HS-27A (cell line): Measurements from ENCODE around the gene COA5.

Source experiments
- DNase-seq: peaks from one replicate; pipeline ENCODE4 v3.0.0-alpha.2; 2012; ENCODE audit warnings: low read depth, missing footprints

Gene COA5

DNA sequence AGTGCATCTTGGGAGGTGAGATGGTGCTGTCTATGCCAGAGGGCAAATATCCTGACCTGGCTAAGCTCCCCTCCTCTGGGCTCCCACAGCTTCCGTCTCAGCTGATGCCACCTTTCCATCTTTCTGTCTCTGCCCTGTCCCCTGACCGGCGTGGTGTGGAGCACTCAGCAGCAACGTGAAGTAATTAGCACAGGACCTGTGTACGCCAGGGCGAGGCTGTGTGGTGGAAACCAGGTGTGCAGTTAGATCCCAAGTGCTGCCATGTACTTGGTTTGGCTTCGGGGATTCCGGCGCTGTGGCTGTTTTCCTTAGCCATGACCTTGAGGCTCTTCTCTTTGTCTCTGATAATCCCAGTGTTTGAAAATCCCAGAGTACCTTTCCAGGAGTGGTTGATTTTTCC, 36.5 kb downstream of the COA5 start:
- no peak for DNase-seq

DNA sequence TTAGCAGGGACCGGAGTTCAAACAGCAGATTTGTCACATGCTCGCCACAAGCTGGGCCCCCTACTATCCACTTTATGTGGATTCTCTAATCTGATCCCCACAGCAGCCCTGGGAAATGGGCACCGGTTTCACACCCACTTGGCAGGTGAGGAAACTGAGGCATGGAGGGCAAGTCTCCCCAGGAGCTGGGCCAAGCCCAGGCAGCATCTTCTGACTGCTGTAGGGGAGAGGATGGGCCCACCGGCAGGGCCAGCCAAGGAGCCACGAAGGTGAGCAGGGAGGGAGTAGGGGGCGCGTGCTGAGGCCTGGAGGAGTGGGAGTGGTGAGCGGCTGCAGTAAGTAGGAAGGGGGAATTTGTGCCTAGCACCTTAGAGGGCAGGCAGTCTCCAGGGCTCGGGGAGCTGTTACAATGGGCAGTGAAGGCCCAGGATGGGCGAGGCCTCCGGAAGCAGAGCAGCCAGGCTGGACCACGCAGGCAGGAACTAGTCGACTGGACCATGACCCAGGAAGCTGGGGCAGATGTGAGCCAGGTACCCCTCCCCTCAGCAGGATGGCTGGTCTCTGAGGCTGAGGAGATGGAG, 37.1 kb downstream of the COA5 start:
- no peak for DNase-seq

DNA sequence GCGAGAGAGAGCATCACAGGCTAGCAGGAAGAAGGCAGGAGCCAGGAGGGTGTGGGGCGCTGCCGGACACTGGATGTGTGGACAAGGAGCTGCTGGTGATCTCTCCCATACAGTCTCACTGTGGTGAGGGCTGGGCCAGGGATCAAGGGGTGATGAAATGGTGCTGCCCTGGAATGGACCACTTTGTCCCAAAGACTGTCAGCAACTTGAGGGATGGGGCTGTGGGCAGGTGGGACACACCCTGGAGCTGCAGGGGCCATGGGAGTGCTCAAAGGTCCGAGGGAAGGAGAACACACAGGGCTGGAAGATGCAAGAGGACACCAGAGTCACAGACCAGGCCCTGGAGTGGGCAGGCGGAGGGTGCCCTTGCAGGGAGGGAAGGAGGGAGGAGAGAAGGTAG, 38.0 kb downstream of the COA5 start:
- no peak for DNase-seq

DNA sequence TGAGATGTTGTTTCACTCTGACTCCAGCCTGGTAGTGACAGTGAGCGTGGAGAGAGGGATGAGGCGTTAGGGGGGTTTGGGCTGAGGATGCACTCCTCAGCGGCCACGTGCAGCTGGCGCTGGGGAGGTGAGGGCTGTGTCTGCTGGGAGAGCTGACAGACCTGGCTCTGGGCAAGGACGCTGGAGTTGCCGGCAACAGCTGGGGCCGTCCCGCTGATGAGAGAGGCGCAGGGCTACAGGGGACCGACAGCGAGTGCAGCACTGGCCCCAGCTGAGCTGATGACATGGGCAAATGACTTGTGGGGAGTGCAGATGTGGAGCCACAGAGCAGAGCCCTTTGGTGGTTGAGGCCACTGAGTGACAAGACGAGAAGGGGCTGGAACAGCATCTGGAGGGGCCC, 38.4 kb downstream of the COA5 start:
- no peak for DNase-seq

DNA sequence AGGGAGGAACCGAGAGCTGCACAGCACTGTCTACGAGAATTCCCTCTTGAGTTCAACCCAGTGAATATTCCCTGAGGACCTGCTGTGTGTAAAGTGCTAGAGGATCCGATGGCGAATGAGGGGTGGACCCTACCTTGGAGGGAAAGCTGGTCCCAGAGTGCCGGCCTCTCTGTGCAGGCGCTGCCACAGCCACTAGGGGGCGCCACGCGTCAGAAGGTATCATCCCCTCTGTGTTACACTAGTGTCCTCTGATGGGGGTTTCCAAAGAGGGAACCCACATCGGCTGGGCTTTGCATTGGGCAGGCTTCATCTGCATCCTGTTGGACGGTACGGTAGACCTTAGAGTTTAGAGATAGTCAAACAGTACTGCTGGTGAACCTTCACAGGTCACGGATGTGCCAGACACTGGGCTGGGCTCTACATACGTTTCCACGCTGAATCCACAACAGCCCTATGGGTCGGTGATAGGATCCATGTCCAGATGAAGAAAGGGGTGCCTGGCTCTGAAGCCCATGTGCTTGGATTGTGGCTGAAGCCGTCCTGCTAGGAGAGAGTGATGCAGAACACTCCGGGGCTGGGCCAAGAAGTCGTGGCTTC, 39.0 kb downstream of the COA5 start:
- no peak for DNase-seq

DNA sequence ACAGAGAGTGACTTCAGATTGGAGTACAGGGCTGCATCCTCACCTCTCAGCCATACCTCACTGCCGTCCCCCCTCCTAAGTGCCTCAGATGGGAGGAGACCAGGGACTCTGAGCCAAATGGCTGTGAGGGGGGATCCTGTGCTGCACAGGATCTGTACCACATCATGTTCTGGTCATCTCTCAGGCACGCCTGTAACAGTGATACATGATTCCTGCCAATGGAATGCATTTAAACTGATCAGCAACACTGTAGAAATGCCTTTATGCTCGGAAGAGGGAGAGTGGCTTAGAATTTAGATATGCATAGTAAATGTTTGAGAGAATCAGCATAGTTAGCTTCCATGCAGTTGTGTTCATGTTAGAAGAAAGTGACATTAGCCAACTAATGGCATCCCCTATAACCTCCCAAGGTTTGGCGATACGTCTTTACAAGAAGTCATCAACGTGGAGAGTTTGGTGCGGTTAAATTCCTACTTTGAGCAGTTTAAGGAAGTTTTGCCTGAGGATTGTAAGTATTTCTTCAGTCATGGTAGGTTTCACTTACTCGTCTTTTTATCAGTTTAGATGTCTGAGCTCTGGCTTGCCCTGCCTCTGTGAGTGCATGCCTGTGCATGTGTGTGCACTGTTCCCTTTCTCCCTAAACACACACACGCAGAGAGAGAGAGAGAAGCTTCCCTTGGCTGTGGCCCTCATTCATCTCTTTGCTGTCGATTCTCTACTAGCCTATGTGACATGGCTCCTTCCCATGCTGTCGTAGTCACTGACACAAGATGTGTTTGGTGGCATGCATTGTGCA, 40.0 kb downstream of the COA5 start:
- no peak for DNase-seq

DNA sequence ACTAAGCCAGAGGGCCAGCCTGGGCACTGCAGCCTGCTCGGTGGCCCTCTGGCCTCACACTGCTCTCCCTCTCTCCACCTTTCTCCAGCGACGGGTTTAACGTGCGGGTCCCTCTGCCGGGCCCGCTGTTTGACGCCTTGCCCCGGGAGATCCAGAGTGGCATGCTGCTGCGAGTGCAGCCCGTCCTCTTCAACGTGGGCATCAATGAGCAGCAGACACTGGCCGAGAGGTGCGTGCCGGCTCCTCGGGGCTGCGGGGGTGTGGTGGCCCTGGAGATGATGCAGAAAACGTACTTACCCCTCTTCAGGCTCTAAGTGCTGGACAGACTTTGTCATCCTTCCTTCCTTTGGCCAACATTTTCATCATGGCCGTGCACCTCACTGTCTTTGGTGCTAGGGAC, 42.4 kb downstream of the COA5 start:
- no peak for DNase-seq

DNA sequence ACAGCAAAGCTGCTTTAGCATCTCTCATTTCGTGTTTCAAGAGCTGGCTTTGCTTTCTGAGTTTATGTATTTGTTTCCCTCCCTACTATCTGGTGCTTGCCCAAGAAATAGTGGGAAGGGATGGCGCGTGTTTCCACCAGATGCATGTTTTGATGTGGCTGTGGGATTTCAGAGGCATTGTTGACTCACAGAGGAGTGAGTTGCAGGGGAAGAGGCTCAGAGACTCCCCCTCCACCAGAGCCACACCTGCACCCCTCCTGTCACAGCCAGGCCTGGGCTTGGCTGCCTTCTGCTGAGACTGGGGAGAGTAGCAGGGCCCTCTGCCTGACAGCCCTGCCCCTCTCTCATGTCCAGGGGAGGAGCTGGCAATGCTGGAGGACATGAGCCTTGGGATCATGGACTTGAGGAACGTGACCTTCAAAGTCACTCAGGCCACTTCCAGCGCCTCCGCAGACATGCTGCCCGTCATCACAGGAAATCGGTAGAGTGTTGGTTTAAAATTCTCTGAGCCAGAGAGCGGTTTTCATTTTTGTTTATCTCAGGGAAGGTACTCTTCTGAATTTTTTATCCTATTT, 42.9 kb downstream of the COA5 start:
- DNase-seq = no peak

DNA sequence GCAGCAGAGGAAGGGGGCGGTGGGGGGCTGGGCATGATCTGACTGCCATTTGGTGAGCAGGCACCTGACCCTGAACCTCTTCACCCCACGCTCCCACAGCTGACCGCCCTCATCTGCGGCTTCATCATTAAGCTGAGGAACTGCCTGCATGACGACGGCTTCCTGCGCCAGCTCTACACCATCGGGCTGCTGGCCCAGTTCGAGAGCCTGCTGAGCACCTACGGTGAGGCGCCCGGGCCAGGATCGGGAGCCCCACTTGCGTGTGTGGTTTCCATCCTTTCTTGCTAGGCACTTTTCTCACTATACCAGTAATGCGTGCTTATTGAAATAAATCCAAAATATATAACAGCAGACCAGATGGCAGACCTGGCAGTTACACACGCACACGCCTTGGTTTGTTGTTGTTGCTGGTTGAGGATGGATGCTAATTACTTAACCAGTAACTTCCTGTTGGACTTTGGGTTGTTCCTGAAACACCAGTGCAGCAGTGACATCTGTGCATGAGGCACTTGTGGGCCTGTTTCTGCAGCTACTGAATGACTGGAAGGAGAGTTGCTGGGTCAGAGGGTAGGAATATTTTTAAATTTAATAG, 43.7 kb downstream of the COA5 start:
- DNase-seq = no peak

DNA sequence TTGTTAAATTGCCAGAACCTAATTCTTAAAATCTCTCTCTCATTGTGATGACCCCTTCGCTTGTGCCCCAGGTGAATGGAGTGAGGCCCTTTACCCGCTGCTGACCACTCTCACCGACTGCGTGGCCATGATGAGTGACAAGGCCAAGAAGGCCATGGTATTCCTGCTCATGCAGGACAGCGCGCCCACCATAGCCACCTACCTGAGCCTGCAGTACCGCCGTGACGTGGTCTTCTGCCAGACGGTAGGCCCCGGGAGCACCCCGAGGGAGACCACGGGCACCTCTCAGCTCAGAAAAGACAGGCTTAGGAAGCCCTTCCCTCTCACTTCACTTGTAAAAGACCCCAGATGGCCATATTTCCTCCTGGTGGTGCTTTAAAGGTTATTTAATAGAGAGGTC, 44.9 kb downstream of the COA5 start:
- DNase-seq = no peak

DNA sequence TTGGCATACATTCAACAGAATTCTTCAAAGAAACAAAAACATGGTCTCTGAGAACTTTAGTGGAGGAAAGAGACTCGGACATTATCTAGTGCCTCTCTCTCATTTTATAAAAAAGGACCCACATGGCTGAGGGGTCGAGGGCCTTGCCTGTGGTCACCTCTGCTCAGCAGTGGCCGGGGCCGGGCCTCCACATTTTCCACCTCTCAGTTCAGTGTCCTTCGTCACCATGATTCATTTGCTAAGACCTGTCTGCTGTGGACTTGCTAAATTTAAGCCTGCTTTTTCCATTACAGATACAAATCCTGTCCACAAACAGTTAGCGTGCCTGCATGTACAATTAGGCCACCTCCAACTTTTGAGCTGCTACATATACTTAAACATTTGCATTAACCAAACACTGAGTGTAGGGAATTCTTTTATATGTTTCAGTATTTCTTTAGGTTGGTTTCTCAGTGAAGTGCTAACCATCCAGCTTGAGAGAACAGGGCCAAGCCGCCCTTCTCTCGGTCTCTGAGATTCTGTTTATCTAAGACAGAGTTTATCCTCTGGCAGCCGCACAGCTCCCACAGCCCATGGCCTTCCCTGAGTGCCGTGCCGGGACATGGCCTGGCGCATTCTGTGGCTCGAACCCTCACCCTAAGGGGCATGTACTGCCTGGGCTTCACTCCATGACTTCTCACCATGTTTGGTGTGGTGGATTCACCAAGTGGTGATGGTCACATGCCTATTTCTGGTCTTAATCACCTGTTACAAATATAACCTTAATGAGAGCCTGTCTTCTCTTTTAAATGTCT, 46.2 kb downstream of the COA5 start:
- no peak for DNase-seq

DNA sequence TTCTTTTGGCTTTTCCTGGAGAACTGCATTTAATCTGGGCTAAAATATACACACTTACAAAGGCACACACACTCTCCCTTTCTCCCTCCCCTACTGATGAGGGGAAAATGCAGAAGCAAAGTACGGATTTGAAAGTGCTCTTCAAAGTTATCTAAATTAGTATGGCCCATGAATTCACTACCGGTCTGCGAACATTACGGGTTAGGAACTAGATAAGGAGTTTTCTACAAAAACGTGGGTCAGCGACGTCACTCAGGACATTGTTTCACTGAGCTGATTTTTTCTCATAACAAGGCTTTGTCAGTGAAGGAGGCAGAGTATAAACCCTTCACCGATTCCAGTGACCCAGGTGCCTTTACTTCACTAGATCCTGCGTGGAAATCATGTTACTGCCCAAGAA, 47.3 kb downstream of the COA5 start:
- DNase-seq = no peak

DNA sequence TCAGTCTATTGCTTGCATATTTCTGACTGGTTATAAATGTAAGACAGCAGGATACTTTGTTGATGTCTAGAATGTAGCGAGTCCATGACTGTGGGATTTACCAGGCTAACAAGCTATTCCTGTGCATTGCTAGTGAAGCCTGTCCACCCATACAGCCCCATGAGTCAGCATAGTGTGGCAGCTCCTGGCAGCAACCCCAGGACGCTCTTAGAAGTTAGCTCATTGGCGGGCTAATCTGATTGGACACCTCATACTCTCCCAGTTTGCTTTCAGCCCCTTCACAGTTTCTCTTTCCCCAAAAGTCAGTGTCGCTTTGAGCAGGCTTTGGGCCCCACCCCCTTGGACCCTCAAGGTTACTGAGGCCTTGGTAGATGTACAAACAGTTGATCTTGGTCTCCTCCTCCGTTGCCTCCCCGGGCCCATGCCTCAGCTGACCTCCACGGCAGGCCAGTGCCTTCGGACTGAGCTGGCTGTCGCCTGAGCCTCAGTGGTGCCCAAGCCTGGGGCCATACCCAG, 48.0 kb downstream of the COA5 start:
- peak; percentile 34 for DNase-seq

DNA sequence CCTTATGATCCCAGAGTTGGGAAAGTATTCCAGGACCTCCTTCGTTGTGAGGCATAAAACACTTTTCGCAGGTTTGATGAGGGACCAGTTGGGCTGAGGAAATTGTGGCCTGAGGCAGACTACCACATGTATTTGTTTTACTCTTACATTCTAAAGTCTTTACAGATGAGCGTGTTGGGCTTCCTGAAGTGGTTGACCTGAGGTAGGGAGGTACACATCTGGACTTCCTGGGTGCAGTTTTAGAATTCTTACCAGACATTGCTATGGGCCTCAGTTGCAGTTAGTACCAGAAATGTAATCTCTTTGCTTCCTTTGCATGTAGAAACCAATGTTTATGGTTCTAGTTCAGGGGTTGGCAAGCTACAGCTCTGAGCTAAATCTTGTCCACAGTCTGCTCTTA, 48.7 kb downstream of the COA5 start:
- no peak for DNase-seq

DNA sequence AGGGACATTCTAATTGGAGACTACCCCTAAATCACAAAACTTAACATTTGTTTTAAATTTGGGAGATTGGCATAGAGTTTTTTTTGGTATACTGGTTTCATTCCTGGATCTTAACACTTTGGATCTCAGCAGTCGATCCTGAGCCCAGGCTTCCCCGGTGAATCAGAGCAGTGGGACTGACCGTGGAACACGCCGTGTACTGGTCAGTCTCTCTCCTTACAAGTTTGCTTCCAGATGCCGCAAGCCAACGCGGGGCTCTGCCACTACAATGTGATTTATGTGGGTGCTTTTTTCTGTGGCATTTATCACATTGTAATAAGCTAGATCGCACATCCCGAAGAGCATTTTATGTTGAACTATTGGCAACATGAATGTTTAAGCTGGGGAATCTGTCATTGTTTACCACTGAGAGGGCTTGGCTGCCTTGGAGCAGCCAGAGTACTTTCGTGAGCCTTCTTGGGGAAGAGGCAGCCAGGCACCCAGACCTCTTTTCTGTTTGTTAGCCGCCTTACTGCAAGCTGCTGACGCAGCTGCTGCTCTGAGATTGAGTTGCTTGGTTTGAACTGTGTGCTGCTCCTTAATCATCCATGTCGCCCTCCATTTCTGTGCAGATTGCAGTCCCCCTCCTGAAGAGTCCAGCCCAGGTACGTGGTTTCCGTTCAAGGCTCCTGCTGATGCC, 49.3 kb downstream of the COA5 start:
- DNase-seq = no peak

DNA sequence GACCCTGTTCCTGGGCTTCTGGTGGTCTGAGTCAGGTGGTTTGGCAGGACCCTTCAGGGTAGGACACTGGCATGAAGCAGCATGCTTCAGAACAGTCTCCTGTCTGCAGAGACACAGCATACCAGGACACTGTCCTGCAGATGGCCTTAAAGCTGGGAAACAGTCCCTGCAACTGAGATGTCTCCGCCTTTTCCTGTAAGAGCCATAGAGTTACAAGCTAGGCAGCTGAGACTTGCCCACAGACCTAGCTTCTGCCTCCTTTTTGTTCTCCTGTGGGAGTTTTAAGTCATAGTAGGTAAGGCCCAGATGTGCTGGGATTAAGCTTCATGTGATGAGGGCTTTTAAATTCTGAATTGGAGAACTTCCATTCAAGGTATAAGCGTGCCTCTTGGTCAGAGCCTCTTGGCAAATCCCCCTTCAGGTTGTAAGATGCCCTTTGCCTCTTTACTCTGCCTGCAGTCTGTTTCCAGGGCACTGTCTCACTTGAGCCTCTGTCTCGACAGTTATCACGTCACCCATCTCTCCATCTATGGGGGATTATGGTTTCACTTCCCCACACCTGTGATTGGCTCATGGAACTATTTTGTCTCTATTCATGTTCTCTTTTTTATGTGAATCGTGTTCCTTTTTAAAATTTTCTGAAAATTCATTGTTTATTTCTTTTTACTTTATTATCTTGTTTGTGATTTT, 51.8 kb downstream of the COA5 start:
- DNase-seq = no peak

DNA sequence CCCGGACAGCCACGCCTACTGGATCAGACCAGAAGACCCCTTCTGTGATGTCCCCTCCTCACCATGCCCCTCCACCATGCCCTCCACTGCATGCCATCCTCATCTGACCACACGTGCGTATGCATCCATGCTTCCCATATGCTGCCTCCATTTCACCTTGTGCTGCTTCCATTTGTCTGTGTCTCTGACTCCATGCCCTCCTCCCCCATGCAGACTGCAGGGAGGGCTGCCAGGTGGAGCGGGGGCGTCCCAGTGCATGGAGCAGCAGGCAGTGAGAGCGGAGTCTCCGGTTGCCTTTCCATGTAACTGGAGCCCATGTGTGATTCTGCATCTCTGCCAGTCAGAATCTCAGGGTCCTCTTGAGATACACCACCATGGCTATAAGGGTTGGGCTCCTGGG, 52.6 kb downstream of the COA5 start:
- no peak for DNase-seq

DNA sequence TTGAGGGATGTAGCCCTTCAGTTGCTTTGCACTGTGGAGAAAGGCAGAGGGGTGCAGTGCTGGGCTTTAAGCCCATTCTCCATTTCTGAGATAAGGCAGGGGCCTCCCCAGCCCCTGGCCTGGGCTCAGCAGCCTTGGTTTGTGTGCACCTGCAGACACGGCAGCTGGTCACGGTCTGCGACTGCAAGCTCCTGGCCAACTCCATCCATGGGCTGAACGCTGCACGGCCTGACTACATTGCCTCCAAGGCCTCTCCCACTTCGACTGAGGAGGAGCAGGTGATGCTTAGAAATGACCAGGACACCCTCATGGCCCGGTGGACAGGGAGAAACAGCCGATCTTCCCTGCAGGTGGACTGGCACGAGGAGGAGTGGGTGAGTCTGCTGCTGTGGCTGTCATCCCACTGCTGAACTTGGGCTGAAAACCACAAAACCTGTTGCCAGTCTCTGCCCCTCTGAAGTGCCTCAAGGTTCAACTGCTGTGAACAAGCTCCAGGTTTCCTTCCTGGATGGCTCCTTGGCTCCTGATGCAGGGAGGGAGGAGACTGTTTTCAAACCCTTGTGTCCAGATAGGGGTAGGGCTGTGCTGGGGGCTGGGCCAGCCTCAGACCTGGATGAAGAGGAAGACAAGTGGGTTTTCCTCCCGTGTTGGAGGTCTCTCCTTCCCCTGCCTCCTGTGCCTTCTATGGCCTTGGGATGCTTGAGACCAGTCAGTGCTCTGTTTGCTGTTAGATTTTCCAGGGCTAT, 54.0 kb downstream of the COA5 start:
- no peak for DNase-seq

DNA sequence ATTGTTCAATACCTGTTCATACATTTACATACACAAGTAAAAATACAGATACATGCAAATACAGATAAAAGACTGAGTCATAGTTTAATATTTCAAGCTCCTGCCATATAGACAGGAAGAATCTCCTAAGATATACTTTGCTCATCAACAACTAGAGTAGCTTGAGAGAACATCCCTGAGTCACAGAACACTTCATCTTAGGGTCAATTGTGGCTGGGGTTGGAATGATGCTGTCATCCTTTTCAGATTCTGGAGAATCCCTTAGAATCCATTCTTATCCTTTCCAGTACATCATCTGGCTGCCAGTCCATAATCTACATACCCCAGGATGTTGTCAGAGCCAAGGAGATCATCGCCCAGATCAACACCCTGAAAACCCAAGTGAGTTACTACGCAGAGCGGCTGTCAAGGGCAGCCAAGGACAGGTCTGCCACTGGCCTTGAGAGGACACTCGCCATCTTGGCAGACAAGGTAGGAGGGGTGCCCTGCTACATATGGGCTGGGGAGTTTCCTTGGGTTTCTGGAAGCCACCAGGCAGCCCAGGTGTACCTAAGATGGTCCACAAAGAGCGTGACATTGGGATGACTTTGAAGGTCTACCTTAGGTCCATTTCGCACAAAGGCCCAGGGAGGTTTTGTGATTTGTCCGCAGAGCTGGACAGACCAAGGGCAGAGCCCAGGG, 55.7 kb downstream of the COA5 start:
- no peak for DNase-seq
